Measurements from ENCODE around the gene KCNE2. TPM values are rescaled to one million over a fixed set of nuclear protein-coding genes. Genes with fewer than 3 reads are reported as not detected.

Gene KCNE2
- total RNA-seq, 2 donors from 2014 or later = not detected

- DNase-seq (ENCODE audit: low spot score) = no peak
- no peak for TF ChIP-seq CTCF (IDR thresholded peaks at IDR 0.05)
- Histone ChIP-seq H3K27me3 (no peaks in the 10 kb centered on the region), H3K4me3 (no peak overlapping the region), H3K36me3 (no peaks in the 10 kb centered on the region), H3K4me1 (peaks cover 0 to under 1% of the 10 kb centered on the region in 2 donors), H3K27ac (no peak overlapping the region), H3K9me3 (no peaks in the 10 kb centered on the region)
Measured at GRCh38 chr21:34362136-34362444, 1.7 kb upstream of the KCNE2 start.

GRCh38 chr21:34362670-34363069 is 1.1 kb upstream of the KCNE2 start:
- H3K36me3 ChIP-seq = no peaks in the 10 kb centered on the region
- no peaks in the 10 kb centered on the region for H3K9me3 ChIP-seq
- H3K27me3 ChIP-seq = no peaks in the 10 kb centered on the region
- TF ChIP-seq CTCF (IDR thresholded peaks at IDR 0.05) = no peak
- DNase-seq (ENCODE audit: low spot score) = peak; percentile 1
- H3K4me1 ChIP-seq = peaks cover 0 to 3% of the 10 kb centered on the region in 2 donors
- no peak overlapping the region for H3K27ac ChIP-seq
- H3K4me3 ChIP-seq = no peak overlapping the region

GRCh38 chr21:34364921-34365320 is 1.1 kb downstream of the KCNE2 start:
- no peak for TF ChIP-seq CTCF (IDR thresholded peaks at IDR 0.05)
- no peaks in the 10 kb centered on the region for H3K36me3 ChIP-seq
- H3K4me3 ChIP-seq = no peak overlapping the region
- no peak for DNase-seq (ENCODE audit: low spot score)
- H3K9me3 ChIP-seq = no peaks in the 10 kb centered on the region
- H3K27ac ChIP-seq = no peak overlapping the region
- peaks cover 0 to 3% of the 10 kb centered on the region in 2 donors for H3K4me1 ChIP-seq
- H3K27me3 ChIP-seq = no peaks in the 10 kb centered on the region

DNA sequence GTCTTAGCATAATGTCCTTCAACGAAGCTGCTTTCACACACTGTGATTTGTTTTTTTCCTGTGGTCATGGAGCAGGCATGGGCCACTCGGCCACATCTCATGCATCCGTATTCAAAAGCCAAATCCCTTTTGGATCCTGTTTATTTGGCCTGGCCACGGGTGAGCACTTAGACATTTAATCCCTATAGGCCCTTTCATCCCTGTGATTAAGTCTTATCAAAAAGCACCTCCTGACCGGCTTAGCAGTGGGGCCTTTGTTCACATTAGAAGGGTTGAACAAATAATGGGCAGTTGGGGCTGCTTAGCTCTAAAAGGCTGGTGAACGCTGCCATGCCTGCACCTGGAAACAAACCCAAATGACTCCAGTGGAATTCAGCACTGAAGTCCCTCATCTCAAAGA is 2.0 kb downstream of the KCNE2 start:
- no peaks in the 10 kb centered on the region for H3K9me3 ChIP-seq
- TF ChIP-seq CTCF (IDR thresholded peaks at IDR 0.05) = no peak
- H3K4me3 ChIP-seq = no peak overlapping the region
- no peak overlapping the region for H3K27ac ChIP-seq
- H3K4me1 ChIP-seq = peaks cover 0 to 3% of the 10 kb centered on the region in 2 donors
- DNase-seq (ENCODE audit: low spot score) = peak; percentile 28
- no peaks in the 10 kb centered on the region for H3K36me3 ChIP-seq
- no peaks in the 10 kb centered on the region for H3K27me3 ChIP-seq

DNA sequence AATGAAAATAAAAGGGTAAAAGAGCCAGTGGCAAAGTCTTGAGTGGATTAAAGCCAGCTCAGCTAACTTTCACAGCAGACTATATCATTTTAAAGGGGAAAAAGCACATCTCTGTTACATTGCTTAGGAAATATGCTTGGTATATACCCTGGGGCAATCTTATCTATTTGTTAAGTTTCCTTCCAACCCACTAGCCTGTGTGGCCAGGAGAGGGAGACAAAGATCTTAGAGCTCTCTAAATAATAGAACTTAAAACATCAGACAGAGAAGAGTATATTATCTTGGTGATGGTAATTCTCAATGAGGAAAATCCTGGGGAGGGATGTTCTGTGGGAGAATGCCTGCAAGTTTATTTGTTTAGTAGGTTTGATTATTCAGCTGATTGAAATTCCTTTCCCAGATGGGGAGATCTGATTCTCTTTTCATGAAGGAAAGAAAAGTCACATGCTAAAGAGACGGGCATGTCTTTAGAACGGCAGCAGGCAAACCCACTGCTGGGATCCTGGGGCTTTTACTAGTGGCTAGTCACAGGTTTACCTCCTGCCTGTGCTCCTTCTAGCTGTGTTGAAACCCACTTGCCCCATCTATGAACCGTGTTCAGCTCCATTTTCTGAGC is 3.6 kb downstream of the KCNE2 start:
- Histone ChIP-seq H3K4me3 (no peak overlapping the region), H3K9me3 (no peaks in the 10 kb centered on the region), H3K4me1 (peaks cover 0 to 3% of the 10 kb centered on the region in 2 donors), H3K36me3 (no peaks in the 10 kb centered on the region), H3K27ac (no peak overlapping the region), H3K27me3 (no peaks in the 10 kb centered on the region)
- peak; percentile 69 to 74 for TF ChIP-seq CTCF (IDR thresholded peaks at IDR 0.05)
- DNase-seq (ENCODE audit: low spot score) = no peak

- no peak overlapping the region for H3K27ac ChIP-seq
- H3K27me3 ChIP-seq = no peaks in the 10 kb centered on the region
- peaks cover 0 to 3% of the 10 kb centered on the region in 2 donors for H3K4me1 ChIP-seq
- no peak for TF ChIP-seq CTCF (IDR thresholded peaks at IDR 0.05)
- no peaks in the 10 kb centered on the region for H3K9me3 ChIP-seq
- H3K4me3 ChIP-seq = no peak overlapping the region
- DNase-seq (ENCODE audit: low spot score) = no peak
- no peaks in the 10 kb centered on the region for H3K36me3 ChIP-seq
Measured at GRCh38 chr21:34369741-34370140, 5.9 kb downstream of the KCNE2 start.

Measured in right atrium auricular region (tissue), 2 donors.